ENCODE measurements around the gene HOXA3.

HOXA3 gene

DNA sequence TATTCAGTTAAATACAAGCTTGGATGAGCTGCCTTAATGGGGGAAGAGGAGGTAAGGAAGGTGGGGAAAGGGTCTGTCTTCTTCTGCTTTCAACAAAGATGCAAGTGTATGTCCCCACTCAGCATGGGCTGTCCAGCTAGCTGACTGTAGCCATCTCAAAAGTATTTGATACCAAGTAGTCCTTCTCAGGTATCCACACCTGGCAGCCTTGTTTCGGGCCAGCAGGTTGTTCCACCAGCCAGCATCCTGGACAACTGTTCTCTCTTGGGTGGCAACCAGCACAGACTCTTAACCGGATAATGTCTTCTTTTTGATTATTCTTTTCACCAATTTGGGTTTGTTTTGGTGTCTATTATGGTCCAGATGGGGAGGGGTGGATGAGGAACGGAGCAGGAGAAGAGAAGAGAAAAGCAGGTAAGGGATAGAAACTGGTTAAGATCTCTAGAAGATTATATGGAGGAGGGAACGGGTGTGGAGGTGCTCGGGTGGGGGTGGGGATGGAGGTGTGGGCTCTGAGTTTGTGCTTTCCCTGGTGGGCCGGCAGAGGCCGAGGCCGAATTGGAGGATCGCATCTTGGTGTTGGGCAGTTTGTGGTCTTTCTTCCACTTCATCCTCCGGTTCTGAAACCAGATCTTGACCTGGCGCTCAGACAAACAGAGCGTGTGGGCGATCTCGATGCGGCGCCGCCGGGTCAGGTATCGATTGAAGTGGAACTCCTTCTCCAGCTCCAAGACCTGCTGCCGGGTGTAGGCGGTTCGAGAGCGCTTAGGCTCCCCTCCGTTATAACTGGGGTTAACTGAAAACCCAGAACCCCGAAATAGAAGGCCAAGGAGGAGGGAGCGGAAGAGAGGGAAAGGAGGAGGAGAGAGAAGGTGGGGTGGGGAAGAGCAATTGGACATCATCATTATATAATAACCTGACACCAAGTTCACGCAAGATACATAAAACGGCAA is 23.3 kb downstream of the HOXA3 start:
- DNase-seq (ENCODE audit: low spot score): no peak

DNA sequence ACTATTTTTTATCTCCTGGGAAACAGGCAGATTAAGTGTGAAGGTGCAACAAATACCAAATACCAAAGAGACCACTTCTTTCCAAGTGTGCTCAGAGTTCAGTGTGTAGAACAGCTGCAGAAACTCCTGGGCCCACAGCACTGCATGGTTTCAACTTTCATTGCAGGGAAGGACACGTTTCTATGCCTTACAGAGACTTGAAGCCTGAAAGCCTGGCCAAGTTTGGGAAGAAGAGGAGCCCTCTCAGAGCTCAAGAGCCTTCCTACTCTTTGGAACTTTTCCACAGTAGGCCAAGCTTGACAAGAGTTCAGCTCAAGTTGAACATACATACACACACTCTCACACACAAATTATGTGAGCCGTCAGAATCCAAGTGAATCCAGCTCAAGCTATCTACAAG is 24.3 kb downstream of the HOXA3 start:
- DNase-seq (ENCODE audit: low spot score): no peak

- DNase-seq (ENCODE audit: low spot score): no peak
Measured at GRCh38 chr7:27126596-27127327, 25.6 kb downstream of the HOXA3 start.

DNA sequence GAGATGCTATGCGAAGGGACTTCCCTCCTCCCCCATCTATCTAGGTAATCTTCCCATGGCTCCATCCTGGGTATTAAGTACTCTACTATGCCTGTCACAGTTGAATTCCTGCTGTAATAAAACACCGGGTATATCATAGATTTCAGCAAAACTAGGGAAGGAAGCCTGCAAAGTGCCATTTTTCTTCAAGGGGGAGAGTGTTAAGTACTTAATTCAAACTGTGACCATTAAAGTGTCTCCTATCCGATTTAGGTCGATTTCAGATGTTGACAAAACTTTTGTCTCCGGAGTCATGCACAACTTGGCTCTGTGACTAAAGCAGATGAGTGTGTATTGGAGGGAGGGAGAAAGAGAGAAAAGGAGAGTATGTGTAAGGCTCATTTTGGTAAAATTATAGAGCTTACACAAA is 26.4 kb downstream of the HOXA3 start:
- DNase-seq (ENCODE audit: low spot score): no peak

DNA sequence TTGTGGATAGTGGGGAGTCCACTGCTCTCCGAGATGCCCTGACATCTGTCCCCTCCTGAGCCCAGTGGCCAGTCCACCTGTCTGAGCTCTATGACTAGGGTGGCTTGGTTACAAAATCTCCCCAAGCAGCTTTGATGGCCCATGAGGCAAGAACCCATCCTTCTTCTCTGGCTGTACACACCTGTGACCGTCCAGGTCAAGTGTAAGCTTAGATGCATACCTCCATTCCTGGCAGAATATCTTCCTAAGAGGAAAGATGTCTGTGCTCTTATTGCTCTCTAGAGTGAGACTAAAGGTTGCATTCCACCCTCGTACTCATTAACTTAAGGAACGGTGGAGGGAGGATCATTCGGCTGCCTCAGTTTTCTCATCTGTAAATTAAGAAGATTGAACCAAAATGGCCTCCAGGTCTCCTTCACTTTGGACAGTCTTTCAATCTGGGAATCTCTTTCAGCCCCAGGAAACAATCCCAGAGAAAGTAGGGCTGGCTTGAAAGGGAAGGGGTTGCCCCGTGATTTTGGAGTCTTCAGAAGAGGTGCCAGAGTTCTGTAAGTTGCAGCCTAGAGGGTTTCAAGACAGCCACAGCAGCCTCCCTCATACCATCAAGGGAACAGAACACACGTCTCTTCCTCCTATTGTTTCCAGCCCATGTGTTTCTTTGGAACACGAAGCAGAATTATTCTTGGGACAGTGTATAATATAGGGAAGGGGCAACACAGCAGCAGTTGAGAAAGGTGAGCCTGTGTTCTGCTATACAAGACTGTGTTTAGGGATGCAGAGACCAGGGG is 27.3 kb downstream of the HOXA3 start:
- DNase-seq (ENCODE audit: low spot score): no peak

- no peak for DNase-seq (ENCODE audit: low spot score)
Measured at GRCh38 chr7:27124096-27124901, 28.1 kb downstream of the HOXA3 start.

- DNase-seq (ENCODE audit: low spot score): no peak
Measured at GRCh38 chr7:27123477-27124053, 28.8 kb downstream of the HOXA3 start.

- DNase-seq (ENCODE audit: low spot score): no peak
Measured at GRCh38 chr7:27123007-27123476, 29.3 kb downstream of the HOXA3 start.

DNA sequence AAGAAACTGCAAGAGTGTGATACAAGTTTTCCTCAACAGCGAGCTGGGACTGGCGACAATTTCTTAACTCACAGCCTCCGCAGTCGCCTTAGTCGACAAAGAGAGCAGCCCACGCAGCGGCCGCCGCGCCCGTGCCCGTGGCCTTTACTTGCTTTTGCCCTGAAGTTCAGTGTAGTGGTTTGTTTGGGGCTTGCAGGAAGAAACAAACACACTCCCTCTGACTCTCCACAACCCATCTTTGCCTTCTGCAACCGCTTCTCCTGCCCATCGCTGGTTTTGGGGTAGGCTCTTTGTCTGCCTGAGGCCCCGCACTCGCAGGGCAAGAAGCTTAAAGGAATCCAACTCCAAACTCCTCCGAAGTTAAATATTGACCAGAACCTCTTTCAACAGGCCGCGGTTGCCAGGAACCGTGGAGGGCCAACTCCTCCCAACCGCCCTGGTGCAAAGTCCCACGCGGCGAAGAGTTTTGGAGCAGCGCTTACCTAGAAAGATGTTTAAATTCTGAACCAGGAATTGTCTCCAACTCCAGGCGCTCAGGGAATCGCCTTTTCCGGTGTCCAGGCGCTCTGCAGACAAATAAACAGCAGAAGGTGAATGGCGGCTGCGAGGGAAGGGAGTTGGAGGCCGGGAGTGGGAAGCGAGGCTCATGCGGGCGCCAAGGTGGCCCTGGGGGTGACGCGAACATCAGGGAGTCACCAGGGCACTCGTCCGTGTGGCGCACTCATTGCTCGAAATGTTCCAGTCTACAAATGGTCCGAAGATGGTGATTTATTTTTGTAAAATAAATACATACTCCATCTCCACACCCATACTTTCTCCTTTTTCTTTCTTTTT is 30.1 kb downstream of the HOXA3 start:
- DNase-seq (ENCODE audit: low spot score): no peak

DNA sequence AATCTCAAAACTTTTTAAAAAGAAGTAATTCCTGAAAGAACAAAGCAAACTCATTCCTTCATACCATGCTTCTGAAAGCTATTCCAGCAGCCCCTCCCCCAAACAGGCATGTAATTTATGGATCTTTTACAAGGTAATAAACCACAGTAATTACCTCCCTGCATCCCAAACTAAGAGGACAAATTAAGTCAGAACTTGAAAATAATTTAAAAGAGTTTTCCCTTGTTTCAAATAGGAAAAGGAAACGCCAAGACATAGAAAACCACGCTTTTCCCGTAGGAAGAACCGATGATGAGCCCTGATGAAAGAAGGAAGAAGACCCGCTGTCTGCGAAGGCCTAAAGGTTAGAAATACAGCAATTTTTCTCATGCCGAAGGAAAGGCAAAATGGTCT is 30.7 kb downstream of the HOXA3 start:
- no peak for DNase-seq (ENCODE audit: low spot score)

- DNase-seq (ENCODE audit: low spot score): no peak
Measured at GRCh38 chr7:27119412-27119911, 32.9 kb downstream of the HOXA3 start.

- no peak for DNase-seq (ENCODE audit: low spot score)
Measured at GRCh38 chr7:27118580-27118979, 33.8 kb downstream of the HOXA3 start.

DNA sequence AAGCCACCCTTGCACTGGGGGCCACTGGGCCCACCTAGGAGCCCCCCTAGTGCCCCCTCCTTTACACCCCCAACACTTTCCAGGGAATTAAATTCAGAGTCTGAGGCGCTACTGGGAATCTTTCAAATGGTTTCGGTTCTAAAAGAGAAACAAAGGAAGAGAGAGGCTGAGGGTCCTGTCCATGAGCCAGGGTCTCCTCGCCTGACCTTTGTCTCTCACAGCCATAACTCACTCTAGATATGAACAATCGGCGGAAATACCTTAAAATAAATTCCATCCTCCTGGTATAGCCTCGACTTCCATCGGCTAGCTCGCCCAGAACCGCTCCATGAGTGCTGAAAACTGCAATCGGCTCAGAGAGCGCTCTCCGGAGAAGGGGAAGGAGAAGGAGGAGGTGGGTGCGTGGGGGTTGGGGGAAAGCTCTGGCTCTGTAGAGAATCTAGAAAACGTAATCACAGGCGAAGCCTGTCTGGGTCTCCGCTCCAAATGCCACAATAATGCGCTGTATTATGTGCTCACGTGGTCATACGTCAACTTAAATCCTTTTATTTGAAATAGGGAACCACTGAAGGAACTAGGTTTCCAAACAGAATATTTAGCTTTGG is 34.4 kb downstream of the HOXA3 start:
- no peak for DNase-seq (ENCODE audit: low spot score)

GRCh38 chr7:27116962-27117886 is 35.2 kb downstream of the HOXA3 start:
- DNase-seq (ENCODE audit: low spot score): no peak

DNA sequence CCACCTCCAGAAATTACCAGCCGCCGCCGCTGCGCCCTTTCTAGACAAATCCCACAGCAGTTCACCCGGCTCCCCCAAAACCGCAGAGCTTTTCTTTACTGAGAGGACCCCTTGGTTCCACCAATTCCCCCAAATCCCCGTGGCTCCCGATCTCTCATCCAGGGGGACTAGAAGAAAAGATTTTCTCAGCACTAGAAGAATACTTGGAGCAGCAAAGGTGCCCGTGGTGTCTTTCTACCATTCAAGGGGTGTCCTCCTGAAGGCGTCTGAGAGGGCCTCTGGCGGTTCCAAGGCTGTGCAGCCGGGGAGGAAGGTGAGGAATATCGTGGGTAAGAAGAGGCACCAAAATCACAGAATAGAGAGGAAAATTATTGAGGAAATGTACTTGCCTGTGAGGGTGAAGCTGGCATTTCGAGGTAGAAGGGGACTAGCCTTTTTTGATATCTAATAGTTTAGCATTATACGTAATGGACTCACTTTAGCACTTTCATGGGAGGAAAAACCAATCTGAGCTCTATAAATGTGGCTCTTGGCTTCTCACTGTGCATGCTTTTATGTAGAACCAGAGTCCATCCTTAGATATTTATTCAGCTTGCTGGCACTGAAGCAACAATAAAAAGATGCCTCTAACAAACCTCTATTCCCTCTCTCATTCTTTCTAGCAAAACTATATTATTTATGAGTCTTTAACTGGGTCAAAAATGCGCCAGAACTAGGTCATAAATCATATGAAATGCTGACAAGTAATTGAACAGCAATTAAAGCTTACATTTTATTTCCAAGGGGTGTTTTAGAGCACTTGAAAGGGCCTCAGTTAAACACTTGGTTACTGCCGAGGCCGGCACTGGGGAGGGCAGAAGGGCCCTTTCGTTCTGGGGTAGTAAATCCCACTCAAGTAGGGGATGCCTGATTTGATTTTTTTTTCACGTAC is 36.1 kb downstream of the HOXA3 start:
- no peak for DNase-seq (ENCODE audit: low spot score)

DNA sequence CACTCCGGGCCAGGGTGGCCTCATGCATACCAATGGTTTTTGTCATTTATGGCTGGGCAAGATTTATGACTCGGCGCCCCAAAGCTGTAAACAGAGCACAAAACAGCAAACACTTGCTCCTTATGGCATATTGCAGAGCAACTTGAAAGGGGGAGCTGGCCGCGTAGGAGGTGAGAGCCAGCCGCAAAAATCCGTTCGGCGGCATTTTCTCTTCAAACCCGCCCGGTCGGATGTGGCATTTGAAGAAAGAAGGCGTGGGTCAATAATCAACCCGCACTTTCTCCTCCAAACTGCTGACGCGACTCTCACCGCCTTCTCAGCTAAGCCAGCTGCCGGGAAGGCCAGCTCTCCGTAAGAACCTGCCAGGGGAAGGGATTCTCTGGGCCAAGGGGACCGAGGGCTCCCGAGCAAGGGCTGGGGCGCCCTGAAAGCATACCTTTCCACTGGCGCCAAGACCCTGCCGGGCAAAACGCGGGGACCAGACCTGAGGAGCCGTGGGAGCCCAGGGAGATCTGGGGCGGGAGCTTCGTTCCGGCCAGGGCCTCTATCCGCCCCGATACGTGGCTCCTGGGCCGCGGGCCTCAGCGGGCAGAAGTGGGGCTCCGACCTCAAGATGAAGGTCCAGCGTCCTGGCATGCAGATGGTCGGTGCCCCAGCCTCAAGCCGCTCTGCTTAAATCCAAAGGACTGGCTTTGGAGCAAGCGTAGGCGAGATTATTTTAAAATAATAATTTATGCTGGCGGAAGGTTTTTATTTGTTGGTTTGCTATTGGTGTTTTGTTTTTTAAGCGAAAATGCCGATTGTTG is 37.0 kb downstream of the HOXA3 start:
- DNase-seq (ENCODE audit: low spot score): no peak

DNA sequence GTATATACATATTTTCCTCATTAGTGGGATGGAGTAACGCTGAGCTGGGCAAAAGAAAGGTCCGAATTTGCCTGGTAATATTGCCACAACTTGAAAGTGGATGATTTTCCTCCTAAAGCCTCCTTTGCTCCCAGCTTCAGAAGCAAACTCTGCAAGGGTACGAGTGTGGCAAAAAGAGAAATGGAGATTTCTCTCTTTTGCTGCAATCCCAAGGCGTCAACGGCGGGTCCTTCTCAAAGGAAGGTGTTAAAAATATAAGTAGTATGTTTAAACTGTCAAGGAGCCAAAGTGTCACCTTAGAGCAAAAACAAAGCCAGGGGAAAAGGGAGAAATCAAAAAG is 37.5 kb downstream of the HOXA3 start:
- DNase-seq (ENCODE audit: low spot score): no peak
